Measurements from ENCODE around the gene S100A12.
"Not testable (repeated sequence)": the region's sequence is repeated elsewhere in the genome, so short reads cannot be mapped to it uniquely, and the experiment has no call there.

S100A12 gene
- 0 to 0.19 (median 0) reads per million in 3 donors for total RNA-seq

DNA sequence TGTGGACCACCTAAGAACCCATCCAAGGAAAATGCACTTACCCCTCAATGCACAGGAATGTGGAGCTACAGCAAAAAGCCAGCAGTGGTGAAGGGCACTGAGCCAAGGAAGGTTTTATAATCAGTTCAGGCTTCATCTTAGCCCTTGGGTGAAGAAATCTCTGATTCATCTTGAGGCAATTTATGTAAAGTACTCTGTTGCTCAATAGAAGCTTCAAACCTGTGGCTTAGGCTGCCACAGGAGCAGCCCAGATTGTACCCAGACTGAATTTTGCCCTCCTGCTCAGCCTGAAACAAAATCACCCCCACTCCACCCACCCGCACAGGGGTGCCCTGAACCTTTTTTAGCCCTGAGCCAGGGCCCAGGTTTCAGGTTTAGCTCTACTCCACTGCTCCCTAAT is at the start of gene S100A12:
Gene S100A12 (minus strand): TSS at position 111 of the 400 bp plus-strand sequence. CDS start 1,029 bp downstream, outside the sequence.
- no peaks in the 10 kb centered on the region for H3K36me3 ChIP-seq (ENCODE audit: control insufficient read depth, insufficient read depth, low read length)
- no peaks in the 10 kb centered on the region for H3K27me3 ChIP-seq (replicated peaks; ENCODE audit: control insufficient read depth, insufficient read depth, low read length, poor library complexity, severe bottlenecking)
- H3K4me1 ChIP-seq (ENCODE audit: control insufficient read depth, insufficient read depth, low read length, poor library complexity, severe bottlenecking): no peaks in the 10 kb centered on the region
- no peak within 1 kb of the TSS for H3K27ac ChIP-seq (ENCODE audit: insufficient read depth, low read length, poor library complexity, severe bottlenecking)
- no peak for DNase-seq
- no peaks in the 10 kb centered on the region for H3K9me3 ChIP-seq (ENCODE audit: control insufficient read depth, low read length)
- no peak within 1 kb of the TSS for H3K4me3 ChIP-seq (ENCODE audit: insufficient read depth, low read depth, low read length, poor library complexity, severe bottlenecking)

DNA sequence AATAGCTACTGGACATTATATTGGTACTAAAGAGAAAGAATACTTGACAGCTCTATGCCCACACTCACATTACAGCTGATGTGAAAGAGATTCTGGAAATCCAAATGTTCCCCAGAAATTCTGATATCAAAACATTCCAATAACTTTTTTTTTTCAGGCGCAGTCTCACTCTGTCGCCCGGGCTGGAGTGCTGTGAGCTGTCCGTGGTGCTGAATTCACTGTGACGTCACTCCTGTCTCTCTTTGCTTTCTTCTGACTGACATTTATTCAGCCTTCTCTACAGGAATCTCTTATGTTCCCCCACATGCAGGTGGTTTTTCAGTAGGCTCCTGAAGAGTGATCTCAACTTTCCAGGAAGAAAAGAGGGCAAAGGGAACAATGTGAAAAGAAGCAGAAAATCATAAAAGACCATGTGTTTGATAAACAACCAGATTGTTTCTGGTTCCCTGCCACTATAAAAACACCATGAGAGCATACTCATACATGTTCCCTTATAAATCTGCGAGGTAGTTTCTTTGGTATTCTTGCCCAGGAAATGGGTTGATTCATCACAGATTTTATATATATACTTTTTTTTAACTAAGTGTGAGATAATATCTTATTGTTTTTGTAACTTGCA is 47.1 kb upstream of the S100A12 start:
- DNase-seq: peak; percentile 21 to 32 (median 25)
- no peak overlapping the region for H3K4me3 ChIP-seq (ENCODE audit: insufficient read depth, low read depth, low read length, poor library complexity, severe bottlenecking)
- H3K27ac ChIP-seq (ENCODE audit: insufficient read depth, low read length, poor library complexity, severe bottlenecking): no peak overlapping the region
- H3K4me1 ChIP-seq (ENCODE audit: control insufficient read depth, insufficient read depth, low read length, poor library complexity, severe bottlenecking): no peaks in the 10 kb centered on the region
- no peaks in the 10 kb centered on the region for H3K9me3 ChIP-seq (ENCODE audit: control insufficient read depth, low read length)
- H3K36me3 ChIP-seq (ENCODE audit: control insufficient read depth, insufficient read depth, low read length): no peaks in the 10 kb centered on the region
- H3K27me3 ChIP-seq (replicated peaks; ENCODE audit: control insufficient read depth, insufficient read depth, low read length, poor library complexity, severe bottlenecking): no peaks in the 10 kb centered on the region

DNA sequence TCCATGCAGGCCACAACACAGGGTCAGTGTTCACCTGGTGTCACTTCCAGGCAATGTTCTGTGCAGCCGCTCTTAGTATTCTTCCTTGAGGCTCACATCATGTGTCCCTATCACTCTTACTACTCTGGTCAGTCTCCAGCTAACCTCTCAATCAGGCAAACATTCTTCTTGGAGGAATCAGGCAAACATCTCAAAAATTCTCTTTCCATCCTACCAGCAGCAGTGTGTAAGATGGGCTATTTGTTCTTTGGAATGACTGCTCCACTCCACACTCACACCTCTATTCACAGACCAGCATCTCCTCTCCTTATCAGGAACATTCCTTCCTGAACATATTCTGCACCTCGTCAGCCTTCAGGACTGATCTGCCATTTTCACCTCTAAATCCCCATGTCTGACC is 44.9 kb upstream of the S100A12 start:
- Histone ChIP-seq H3K4me3 (ENCODE audit: insufficient read depth, low read depth, low read length, poor library complexity, severe bottlenecking) (no peak overlapping the region), H3K9me3 (ENCODE audit: control insufficient read depth, low read length) (no peaks in the 10 kb centered on the region), H3K36me3 (ENCODE audit: control insufficient read depth, insufficient read depth, low read length) (no peaks in the 10 kb centered on the region), H3K27me3 (replicated peaks; ENCODE audit: control insufficient read depth, insufficient read depth, low read length, poor library complexity, severe bottlenecking) (no peaks in the 10 kb centered on the region), H3K27ac (ENCODE audit: insufficient read depth, low read length, poor library complexity, severe bottlenecking) (no peak overlapping the region), H3K4me1 (ENCODE audit: control insufficient read depth, insufficient read depth, low read length, poor library complexity, severe bottlenecking) (no peaks in the 10 kb centered on the region)
- DNase-seq: no peak

DNA sequence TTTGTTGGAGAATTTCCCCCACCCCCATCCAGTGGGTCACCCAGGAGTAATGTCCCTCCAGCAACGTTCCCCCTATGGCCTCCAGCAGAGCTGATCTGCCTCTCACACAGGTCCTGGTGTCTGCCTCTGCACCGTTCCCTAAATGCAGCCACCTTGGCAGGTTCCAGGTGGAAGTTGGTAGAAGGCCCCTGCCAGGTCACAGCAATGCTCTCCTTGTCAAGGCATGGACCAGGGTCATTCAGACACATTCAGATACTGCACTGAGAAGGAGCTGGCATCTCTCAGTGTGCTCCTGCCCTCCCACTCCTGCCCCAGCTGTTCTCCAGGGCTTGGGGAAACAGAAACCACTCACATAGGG is 44.0 kb upstream of the S100A12 start:
- not testable (repeated sequence) for H3K27me3 ChIP-seq (replicated peaks; ENCODE audit: control insufficient read depth, insufficient read depth, low read length, poor library complexity, severe bottlenecking); H3K4me3 ChIP-seq (ENCODE audit: insufficient read depth, low read depth, low read length, poor library complexity, severe bottlenecking); H3K4me1 ChIP-seq (ENCODE audit: control insufficient read depth, insufficient read depth, low read length, poor library complexity, severe bottlenecking); DNase-seq; H3K27ac ChIP-seq (ENCODE audit: insufficient read depth, low read length, poor library complexity, severe bottlenecking); H3K36me3 ChIP-seq (ENCODE audit: control insufficient read depth, insufficient read depth, low read length); H3K9me3 ChIP-seq (ENCODE audit: control insufficient read depth, low read length)

DNA sequence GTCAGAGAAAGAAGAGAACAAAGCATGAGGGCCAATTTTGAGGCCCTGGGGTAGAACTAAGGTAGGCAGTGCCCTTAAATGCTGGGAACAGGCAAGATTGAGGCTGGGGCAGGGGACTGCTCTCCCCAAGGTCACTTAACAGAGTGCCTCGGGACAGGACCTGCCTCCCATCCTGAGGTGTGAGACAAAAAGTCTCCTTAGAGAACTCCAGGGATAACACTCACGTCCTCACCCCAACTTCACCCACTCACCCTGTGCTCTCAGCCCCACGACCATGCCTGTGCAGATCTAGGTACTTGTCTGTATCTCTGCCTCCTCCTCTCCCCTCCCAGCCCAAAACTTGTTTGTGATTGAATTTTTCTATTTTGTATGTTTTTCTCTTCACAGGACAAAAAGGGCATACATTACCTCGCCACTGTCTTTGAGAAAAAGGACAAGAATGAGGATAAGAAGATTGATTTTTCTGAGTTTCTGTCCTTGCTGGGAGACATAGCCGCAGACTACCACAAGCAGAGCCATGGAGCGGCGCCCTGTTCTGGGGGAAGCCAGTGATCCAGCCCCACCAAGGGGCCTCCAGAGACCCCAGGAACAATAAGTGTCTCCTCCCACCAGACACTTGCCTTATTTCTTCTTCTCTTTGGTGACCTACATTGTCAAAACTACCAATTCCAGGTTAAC is 43.5 kb upstream of the S100A12 start:
- DNase-seq; H3K4me1 ChIP-seq (ENCODE audit: control insufficient read depth, insufficient read depth, low read length, poor library complexity, severe bottlenecking); H3K4me3 ChIP-seq (ENCODE audit: insufficient read depth, low read depth, low read length, poor library complexity, severe bottlenecking); H3K36me3 ChIP-seq (ENCODE audit: control insufficient read depth, insufficient read depth, low read length); H3K9me3 ChIP-seq (ENCODE audit: control insufficient read depth, low read length); H3K27ac ChIP-seq (ENCODE audit: insufficient read depth, low read length, poor library complexity, severe bottlenecking); H3K27me3 ChIP-seq (replicated peaks; ENCODE audit: control insufficient read depth, insufficient read depth, low read length, poor library complexity, severe bottlenecking): not testable (repeated sequence)

DNA sequence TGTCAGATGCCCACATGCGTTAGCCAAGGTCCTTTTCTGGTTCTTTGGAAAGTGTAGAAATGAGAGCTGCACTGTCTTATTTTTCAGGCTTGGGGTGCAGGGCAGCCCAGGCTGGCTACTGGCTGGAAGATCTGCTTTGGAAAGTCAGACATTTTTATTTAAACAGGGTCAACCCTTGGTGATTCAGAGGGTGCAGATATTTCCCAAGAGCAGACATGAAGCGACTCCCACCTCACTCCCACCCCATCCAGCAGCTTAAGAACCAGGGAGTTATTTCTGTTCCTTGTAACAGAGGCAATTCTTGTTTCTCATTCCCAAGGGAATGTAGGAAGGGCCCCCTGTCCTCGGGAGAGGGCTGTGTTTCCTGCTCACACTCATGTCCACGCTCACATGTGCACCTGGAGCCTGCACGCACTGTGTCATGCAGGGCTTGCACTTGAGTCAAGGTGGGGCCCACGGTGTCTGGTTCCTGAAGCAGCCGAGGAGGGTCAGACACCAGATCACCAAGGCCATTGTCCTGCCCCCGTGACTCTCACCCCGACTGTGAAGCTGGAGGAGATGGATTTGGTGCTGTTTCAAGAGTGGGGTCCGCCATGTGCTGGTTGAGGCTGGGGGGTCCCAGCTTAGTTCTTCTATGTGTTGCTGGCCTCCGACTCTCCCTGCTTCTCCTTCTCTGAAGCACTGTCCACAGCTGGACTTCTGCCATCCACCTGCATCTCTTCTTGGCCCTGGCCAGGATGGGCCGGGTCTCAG is 41.9 kb upstream of the S100A12 start:
- Histone ChIP-seq H3K9me3 (ENCODE audit: control insufficient read depth, low read length) (no peaks in the 10 kb centered on the region), H3K4me3 (ENCODE audit: insufficient read depth, low read depth, low read length, poor library complexity, severe bottlenecking) (no peak overlapping the region), H3K4me1 (ENCODE audit: control insufficient read depth, insufficient read depth, low read length, poor library complexity, severe bottlenecking) (no peaks in the 10 kb centered on the region), H3K27ac (ENCODE audit: insufficient read depth, low read length, poor library complexity, severe bottlenecking) (no peak overlapping the region), H3K36me3 (ENCODE audit: control insufficient read depth, insufficient read depth, low read length) (no peaks in the 10 kb centered on the region), H3K27me3 (replicated peaks; ENCODE audit: control insufficient read depth, insufficient read depth, low read length, poor library complexity, severe bottlenecking) (no peaks in the 10 kb centered on the region)
- DNase-seq: no peak

DNA sequence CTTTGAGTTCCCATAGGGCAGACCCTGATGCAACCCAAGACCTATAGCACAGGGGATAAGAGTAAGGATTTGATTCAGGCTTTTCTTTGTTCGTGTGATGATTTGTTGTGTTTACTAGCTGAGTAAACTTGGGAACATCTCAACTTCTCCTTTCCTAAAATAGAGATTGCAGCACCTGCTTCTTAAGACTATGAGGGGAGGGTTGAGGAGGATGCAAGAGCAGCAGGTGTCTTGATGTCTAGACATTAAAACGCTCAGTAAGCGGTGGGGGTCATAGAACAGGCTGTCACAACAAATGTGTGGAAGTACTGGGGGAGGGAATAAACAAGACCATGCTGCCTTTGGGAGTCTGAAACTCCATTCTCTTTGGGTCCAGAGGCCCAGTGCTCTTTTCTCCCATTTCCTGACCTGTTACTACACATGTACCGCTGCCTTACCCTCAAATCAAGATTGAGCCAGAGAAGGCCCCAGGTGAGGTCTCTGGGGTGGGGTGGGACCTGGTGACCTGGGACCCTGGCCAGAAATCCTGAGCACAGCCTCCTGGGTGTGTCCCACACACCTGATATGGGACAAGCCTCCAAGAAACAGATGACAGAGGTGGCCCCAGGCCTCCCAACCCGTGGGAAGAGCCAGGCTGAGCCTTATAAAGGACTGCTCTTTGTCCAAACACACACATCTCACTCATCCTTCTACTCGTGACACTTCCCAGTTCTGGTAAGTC is 40.6 kb upstream of the S100A12 start, which contains the start of gene S100A7A:
Gene S100A7A (plus strand): TSS at position 671 of the 721 bp plus-strand sequence. CDS start 1,563 bp downstream, outside the sequence.
- Histone ChIP-seq H3K4me1 (ENCODE audit: control insufficient read depth, insufficient read depth, low read length, poor library complexity, severe bottlenecking) (no peaks in the 10 kb centered on the region), H3K27me3 (replicated peaks; ENCODE audit: control insufficient read depth, insufficient read depth, low read length, poor library complexity, severe bottlenecking) (no peaks in the 10 kb centered on the region), H3K4me3 (ENCODE audit: insufficient read depth, low read depth, low read length, poor library complexity, severe bottlenecking) (no peak within 1 kb of the TSS), H3K27ac (ENCODE audit: insufficient read depth, low read length, poor library complexity, severe bottlenecking) (no peak within 1 kb of the TSS), H3K36me3 (ENCODE audit: control insufficient read depth, insufficient read depth, low read length) (no peaks in the 10 kb centered on the region), H3K9me3 (ENCODE audit: control insufficient read depth, low read length) (no peaks in the 10 kb centered on the region)
- no peak for DNase-seq

DNA sequence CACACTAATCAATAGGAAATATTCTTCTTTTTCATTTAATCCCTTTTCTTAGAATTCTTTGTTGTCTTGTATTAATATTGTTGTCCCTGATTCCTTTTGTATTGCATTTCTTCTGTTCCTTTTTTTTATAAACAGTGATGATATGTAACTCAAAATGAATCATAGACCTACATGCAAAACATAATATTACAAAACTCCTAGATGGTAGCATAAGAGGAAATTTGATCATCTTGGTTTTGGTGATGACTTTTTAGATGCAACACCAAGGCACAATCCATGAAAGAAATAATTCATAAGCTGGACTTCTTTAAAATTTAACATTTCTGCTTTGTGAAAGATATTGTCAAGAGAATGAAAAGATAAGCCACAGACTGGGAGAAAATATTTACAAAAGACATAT is 38.5 kb upstream of the S100A12 start:
- DNase-seq: not testable (repeated sequence)

DNA sequence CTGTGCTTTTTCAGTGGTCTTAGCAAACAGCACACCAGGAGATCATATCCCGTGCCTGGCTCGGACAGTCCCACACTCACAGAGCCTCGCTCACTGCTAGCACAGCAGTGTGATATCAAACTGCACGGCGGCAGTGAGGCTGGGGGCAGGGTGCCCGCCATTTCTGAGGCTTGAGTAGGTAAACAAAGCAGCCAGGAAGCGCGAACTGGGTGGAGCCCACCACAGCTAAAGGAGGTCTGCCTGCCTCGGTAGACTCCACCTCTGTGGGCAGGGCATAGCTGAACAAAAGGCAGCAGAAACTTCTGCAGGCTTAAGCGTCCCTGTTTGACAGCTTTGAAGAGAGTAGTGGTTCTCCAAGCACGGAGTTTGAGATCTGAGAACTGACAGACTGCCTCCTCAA is 31.9 kb upstream of the S100A12 start:
- H3K9me3 ChIP-seq (ENCODE audit: control insufficient read depth, low read length); H3K27me3 ChIP-seq (replicated peaks; ENCODE audit: control insufficient read depth, insufficient read depth, low read length, poor library complexity, severe bottlenecking); H3K4me3 ChIP-seq (ENCODE audit: insufficient read depth, low read depth, low read length, poor library complexity, severe bottlenecking); H3K4me1 ChIP-seq (ENCODE audit: control insufficient read depth, insufficient read depth, low read length, poor library complexity, severe bottlenecking); DNase-seq; H3K27ac ChIP-seq (ENCODE audit: insufficient read depth, low read length, poor library complexity, severe bottlenecking); H3K36me3 ChIP-seq (ENCODE audit: control insufficient read depth, insufficient read depth, low read length): not testable (repeated sequence)

More for the DNA sequence above, 38.5 kb upstream of the S100A12 start:
- H3K36me3 ChIP-seq (ENCODE audit: control insufficient read depth, insufficient read depth, low read length); H3K9me3 ChIP-seq (ENCODE audit: control insufficient read depth, low read length); H3K4me3 ChIP-seq (ENCODE audit: insufficient read depth, low read depth, low read length, poor library complexity, severe bottlenecking); H3K27ac ChIP-seq (ENCODE audit: insufficient read depth, low read length, poor library complexity, severe bottlenecking); H3K4me1 ChIP-seq (ENCODE audit: control insufficient read depth, insufficient read depth, low read length, poor library complexity, severe bottlenecking); H3K27me3 ChIP-seq (replicated peaks; ENCODE audit: control insufficient read depth, insufficient read depth, low read length, poor library complexity, severe bottlenecking): not testable (repeated sequence)

Measured in effector memory CD4-positive, alpha-beta T cell (primary cell).